SK-N-MC (cell line): ENCODE data around the gene MOAP1.
"Not testable (repeated sequence)": the region's sequence is repeated elsewhere in the genome, so short reads cannot be mapped to it uniquely, and the experiment has no call there.

Experiments used
- EZH2 ChIP-seq: fragments of 200-600 bp; sonication (generic); IDR thresholded peaks from one replicate; pipeline ENCODE4 v1.6.1; 2017; ENCODE audit warnings: antibody characterized with exemption
- FOXP2 ChIP-seq: optimal IDR thresholded peaks from 2 replicates; pipeline ENCODE3; 2011; ENCODE audit warnings: mild to moderate bottlenecking, moderate library complexity; ENCODE audit not compliant: insufficient read depth; ENCODE audit errors: extremely low read length, control extremely low read depth
- POLR2AphosphoS5 ChIP-seq: IDR thresholded peaks from 2 replicates; pipeline ENCODE4 v1.6.1; 2012; ENCODE audit warnings: mild to moderate bottlenecking, low read depth, low read length, borderline replicate concordance

DNA sequence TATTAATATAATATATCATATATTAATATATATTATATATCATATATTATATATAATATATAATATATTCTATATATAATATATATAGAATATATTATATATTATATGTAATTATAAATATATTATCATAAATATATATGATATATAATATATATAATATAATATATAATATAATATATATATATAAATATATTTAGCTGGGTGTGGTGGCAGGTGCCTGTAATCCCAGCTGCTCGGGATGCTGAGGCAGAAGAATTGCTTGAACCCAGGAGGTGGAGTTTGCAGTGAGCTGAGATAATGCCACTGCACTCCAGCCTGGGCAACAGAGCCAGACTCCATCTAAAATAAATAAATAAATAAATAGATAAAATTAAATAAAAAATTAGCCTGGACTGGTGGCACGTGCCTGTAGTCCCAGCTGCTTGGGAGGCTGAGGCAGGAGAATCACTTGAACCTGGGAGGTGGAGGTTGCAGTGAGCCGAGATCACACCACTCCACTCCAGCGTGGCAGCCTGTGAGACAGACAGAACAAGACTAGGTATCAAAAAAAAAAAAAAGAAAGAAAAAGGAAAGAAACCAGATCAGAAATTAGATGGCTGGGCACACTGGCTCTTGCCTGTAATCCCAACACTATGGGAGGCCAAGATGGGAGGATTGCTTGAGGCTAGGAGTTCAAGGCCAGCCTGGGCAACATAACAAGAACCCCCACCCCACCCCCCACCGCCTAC lies 24.9 kb downstream of the MOAP1 start:
- not testable (repeated sequence) for TF ChIP-seq EZH2, POLR2AphosphoS5, FOXP2
